ENCODE data around the gene IL1A.

IL1A gene

GRCh38 chr2:112817082-112817689 is 32.9 kb upstream of the IL1A start:
- FAIRE-seq, result no peak

DNA sequence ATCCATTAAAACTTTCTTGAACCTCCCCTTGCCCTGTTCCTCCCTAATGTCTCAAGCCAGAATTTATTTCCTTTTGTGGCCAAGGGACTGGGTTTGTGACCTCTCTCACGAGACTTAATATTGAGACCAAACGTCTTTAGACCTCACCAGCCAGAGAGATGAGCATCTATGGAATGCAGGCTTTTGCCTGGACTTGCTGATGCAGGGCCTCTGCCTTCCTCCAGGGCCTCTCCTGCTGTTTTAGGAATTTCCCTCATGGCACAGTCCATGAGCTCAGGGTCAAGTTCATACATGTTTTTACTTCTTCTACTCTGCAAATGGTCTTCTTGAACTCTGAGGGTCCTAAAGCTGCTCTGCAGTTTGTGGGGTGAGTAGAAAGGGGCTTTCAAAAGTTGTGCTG is 30.0 kb upstream of the IL1A start:
- no peak for FAIRE-seq

- no peak for FAIRE-seq
Observed at GRCh38 chr2:112813280-112813966, 29.1 kb upstream of the IL1A start.

GRCh38 chr2:112812318-112813267 is 28.3 kb upstream of the IL1A start:
- no peak for FAIRE-seq

DNA sequence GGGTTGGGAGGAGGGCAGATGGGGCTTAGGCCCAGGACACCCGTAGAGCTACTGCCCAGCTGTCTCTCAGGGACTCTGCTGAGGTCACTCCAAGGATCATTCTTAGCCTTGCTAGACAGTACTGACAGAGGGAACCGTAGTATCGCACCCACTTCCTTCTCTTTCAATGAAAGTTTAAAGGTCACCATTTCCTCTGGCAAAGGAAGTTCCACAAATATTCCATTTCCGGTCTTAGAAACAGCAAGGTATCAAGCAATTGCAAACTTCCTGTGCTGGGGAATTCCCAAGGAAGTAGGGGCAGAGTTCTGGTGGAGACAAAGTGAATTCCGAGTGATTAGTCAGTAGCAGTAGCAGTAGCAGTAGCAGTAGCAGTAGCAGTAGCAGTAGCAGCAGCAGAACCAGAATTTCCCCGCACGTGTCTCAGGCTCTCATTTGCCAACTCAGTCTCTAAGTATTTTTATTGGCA is 27.6 kb upstream of the IL1A start:
- FAIRE-seq, result no peak

GRCh38 chr2:112811276-112811831 is 27.1 kb upstream of the IL1A start:
- FAIRE-seq, result no peak

- FAIRE-seq, result no peak
Observed at GRCh38 chr2:112809112-112809511, 24.8 kb upstream of the IL1A start.

DNA sequence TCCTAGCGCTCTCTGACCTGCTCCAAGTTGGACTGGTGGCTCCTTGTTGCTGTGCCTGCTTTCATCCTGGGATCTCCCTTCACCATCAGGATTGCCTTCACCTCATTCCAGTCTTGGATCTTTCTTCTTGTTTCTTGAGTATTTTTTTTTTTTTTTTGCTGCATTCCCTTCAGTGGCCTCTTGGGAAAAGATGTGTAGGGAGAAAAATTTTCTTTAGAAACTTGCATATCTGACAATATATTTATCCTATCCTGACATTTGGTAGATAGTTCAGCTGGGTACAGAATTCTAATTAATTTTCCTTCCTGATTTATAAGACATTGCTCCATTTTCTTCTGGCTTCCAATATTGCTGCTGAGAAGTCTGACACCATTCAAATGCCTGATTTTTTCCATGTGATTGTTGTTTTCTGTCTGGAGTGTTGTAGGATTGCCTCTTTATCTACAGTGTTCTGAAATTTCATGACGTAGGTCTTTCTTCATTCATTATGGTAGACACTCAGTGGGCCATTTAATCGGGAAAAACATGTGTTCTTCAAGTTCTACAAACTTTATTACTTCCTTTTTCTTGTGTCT is 23.0 kb upstream of the IL1A start:
- FAIRE-seq, result no peak

DNA sequence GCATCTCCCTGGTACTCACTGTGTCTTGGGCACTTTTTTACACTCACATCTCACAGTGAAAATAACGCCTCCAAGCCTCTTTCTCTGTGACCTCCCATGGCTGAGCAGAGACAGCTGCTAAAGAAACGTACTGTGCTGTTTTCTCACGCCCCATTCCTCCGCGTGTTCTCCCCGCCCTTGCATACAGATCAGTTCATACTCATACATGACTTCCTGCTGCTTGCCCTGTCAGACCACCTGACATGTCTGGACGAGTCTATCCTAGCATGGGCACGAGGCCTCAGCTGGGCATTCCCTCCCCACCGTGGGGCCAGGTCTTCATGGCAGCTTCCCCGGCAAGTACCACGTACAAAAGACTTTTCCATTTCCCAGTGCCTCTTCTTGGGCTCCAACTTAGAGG is 21.2 kb upstream of the IL1A start:
- no peak for FAIRE-seq

DNA sequence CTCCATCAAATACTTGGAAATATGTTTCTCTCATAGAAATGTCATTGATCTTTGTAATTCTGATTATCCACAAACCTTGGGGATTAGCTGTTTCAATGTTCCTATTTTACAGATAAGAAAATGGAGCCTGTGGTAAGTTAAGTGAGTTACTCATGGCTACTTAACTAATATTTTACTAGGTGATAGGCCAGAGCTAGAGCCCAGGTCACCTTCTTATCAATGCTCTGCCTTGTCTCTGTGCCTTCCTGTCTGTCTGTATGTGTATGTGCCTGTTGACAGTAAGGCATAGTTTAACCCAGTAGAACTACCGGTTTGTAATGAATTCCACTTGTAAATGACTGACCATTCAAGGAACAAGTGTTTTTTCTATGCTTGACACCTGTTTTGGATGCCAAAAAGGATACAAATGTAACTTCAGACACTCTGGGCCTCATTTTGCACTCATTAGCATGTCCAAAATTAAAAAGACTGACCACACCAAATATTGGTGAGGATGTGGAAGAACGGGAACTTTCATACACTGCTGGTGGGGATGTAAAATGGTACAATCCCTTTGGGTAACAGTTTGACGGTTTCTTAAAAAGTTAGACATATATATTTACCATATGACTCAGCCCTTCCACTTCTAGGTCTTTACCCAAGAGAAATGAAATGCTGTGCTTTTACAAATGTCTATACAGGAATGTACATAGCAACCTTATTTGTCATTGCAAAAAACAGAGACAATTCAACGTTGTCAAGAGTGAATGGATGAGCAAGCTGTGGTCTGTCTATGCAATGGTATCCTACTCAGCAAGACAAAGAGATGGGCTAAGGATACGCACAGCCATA is 19.6 kb upstream of the IL1A start:
- FAIRE-seq, result no peak

DNA sequence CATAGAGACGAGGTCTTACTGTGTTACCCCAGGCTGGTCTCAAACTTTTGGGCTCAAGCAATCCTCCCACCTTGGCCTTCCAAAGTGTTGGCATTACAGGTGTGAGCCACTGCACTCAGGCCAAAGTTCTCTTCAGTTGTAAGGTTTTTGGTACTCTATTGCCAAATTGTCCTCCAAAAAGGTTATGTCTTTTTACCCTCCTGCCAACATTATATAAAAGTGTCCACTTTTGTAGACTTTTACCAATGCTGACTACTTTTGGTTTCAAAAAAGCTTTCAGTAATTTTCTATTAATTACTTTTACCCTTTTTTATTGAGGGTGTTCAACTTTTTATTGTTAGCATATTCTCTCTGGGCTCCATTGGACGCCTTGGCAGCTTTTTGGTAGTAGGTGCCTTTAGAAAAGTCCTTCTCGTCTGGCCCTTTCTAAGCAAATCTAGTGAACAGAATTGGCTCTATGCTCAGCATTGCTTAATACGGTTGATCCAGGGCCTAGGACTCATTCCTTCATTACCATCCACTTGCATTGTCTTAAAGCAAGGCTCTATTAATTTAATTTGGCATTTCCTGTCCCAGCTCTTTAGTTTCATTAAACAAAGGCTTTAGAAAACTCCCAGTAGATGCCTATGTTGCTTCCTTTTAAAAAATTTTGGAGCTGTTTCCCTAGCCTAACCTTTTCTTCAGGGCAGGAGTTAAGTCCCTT is 16.7 kb upstream of the IL1A start:
- FAIRE-seq, result no peak

DNA sequence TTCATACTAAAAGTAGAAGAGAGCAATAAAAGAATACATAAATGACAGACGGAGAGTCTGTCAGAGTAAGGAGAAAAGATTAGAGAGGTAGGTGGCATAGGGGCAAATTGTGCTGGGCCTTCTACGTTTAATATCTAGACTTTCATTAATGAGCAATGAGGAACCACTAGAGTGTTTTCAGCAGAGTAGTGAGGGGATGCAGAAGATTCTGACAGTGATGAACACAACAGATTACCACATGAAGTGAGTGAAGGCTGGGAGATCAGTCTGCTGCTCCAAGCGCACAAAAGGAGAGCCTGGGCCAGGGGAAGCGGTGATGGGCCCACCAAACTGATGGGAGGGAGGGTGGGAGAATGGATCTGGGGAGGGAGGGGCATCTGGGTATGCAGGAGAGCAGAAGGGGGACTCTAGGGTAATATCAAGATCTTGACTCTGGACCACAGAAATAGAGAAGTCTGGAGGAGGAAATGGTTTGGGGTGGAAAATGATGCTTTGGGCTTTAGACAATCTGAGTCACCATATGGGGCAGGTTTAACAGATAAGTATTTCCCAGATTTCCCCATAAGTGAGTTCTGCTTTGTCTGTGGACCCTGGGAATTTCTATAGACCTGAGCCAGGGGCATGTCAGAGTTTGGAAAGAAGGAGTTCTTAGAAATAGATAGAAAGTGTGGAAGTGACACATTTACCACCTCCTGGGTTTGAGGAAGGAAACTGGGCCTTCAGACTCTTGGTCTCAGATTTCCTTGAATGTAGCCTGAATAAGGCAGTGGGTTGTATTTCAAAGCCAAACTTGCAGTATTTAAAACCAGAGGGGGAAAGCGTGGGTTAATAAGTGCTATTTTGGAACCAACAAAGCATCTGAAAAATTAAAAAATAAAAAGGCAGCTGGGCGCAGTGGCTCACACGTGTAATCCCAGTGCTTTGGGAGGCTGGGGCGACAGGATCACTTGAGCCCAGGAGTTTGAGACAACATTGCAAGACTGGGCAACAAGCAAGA is 15.0 kb upstream of the IL1A start:
- no peak for FAIRE-seq

DNA sequence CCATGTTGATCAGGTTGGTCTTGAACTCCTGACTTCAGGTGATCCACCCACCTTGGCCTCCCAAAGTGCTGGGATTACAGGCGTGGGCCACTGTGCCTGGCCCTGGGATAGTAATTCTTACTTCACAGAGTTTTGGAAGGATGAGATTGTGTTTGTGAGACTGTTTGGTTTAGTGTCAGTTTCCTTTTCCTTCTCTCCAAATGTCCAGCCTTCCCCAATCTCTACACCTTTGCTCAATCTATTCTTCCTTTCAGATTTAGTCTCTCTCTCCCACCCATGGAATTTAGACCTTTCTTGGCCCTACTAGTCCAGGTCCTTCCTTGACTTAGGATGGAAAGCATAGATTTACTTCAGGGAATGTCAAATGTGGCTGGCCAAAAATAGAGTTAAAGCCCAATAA is 12.2 kb upstream of the IL1A start:
- no peak for FAIRE-seq

GRCh38 chr2:112795774-112796173 is 11.5 kb upstream of the IL1A start:
- no peak for FAIRE-seq

DNA sequence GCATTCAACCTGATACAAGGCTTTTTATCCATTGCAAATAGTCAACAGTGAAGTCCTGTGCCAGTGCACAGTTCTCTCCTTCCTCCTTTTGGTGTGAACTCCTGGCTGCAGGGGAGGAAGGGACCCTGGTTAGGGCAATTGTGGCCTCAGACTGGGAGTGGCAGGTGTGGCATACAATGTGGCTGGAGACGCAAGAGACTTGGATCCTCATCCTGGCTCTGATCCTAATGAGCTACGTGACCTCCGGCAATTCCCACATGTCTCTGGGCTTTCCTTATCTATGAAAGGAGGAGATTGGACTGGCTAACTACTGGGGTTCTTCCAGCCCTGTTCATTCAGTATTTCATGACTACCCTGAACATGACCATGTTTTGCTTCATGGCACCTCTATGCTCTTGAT is 10.5 kb upstream of the IL1A start:
- FAIRE-seq, result no peak

DNA sequence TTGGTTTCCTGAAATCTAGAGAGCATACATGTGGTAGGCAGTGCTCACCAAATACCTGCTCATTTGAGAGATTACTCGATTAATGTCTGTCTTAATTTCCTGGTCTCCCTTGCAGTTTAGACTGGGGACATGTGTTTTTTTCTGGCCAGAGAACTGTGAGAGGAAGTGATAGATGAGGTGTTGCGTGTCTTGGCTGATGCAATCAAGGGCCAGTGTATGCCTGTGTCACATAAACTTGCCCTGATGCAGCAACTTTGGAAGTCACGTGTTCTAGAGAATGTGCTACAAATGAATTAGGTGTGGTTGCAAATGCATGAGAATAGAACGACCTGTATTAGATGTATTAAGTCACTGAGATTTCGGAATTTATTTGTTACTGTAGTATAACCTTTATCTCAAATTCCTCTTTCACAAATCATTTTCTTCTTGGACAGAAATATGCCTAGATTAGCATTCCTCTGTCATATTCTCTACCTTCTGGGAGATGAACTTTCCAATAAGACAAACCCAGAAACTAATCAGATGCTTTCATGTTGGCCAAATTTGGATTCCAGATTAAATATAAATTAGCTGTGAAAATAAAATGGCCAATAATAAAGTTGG is 9.9 kb upstream of the IL1A start:
- FAIRE-seq, result no peak

DNA sequence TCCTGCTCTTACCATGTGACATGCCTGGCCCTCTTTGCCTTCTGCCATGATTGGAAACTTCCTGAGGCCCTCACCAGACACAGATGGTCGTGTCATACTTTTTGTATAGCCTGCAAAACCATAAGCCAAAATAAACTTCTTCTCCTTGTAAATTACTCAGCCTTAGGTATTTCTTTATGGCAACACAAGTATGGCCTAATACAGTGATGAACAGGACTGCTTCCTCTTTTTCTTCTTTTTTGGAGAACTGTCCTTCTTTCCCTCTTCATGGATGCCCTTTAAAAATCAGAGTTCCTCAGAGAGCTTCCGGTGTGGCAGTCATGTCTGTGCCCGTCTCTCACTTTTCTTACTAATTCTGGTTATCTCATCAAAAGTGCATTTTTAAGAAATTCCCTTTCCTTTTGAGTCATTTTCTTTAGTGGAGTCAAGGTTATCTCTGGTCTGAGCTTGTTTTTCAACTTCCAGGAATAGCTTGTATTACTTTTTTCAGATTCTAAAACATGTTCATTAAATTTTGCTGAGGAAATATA is 9.2 kb upstream of the IL1A start:
- no peak for FAIRE-seq

- no peak for FAIRE-seq
Observed at GRCh38 chr2:112792419-112792818, 8.1 kb upstream of the IL1A start.

DNA sequence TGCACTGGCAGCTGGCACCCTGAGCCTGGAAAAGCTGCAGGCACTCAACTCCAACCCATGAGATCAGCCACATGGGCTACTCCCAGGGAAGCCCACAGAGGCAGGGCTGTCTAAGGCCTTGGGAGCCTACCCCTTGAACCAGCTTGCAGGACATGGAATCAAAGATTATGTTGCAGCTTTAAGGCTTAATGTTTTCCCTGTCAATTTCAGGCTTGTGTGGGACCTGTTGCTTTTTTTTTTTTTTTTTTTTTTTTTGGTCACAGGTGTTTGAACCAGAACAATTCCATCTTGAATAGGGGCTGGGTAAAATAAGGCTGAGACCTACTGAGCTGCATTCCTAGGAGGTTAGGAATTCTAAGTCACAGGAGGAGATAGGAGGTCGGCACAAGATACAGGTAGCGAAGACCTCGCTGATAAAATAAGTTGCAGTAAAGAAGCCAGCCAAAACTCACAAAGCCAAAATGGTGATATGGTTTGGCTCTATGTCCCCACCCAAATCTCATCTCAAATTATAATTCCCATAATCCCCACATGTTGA is 7.5 kb upstream of the IL1A start:
- no peak for FAIRE-seq

All from endometrium (tissue), 2 donors.